ENCODE results near the gene FBRSL1.

GRCh38 chr12:132458441-132458840, 31.5 kb upstream of the FBRSL1 start:
- TF ChIP-seq GLIS3 (CRISPR knock-in tag; IDR thresholded peaks at IDR 0.05) (no peak), CSRNP3 (CRISPR knock-in tag; IDR thresholded peaks at IDR 0.05) (no peak), ZFP30 (CRISPR knock-in tag; IDR thresholded peaks at IDR 0.05) (no peak), ARNTL (CRISPR knock-in tag; IDR thresholded peaks at IDR 0.05; ENCODE audit: borderline replicate concordance, low read depth) (no peak), TOX (CRISPR knock-in tag; IDR thresholded peaks at IDR 0.05; ENCODE audit: borderline replicate concordance) (no peak), BACH2 (CRISPR knock-in tag; IDR thresholded peaks at IDR 0.05; ENCODE audit: borderline replicate concordance) (no peak), PATZ1 (CRISPR knock-in tag; IDR thresholded peaks at IDR 0.05; ENCODE audit: borderline replicate concordance) (no peak), CSDC2 (CRISPR knock-in tag; IDR thresholded peaks at IDR 0.05) (no peak), RARB (CRISPR knock-in tag; IDR thresholded peaks at IDR 0.05) (no peak), ZFP3 (CRISPR knock-in tag; IDR thresholded peaks at IDR 0.05) (no peak)
- TF ChIP-seq, protein P1, sequence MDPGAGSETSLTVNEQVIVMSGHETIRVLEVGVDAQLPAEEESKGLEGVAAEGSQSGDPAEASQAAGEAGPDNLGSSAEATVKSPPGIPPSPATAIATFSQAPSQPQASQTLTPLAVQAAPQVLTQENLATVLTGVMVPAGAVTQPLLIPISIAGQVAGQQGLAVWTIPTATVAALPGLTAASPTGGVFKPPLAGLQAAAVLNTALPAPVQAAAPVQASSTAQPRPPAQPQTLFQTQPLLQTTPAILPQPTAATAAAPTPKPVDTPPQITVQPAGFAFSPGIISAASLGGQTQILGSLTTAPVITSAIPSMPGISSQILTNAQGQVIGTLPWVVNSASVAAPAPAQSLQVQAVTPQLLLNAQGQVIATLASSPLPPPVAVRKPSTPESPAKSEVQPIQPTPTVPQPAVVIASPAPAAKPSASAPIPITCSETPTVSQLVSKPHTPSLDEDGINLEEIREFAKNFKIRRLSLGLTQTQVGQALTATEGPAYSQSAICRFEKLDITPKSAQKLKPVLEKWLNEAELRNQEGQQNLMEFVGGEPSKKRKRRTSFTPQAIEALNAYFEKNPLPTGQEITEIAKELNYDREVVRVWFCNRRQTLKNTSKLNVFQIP (CRISPR knock-in tag; IDR thresholded peaks at IDR 0.05; ENCODE audit: borderline replicate concordance, low read depth), result no peak
- TF ChIP-seq, protein P2, sequence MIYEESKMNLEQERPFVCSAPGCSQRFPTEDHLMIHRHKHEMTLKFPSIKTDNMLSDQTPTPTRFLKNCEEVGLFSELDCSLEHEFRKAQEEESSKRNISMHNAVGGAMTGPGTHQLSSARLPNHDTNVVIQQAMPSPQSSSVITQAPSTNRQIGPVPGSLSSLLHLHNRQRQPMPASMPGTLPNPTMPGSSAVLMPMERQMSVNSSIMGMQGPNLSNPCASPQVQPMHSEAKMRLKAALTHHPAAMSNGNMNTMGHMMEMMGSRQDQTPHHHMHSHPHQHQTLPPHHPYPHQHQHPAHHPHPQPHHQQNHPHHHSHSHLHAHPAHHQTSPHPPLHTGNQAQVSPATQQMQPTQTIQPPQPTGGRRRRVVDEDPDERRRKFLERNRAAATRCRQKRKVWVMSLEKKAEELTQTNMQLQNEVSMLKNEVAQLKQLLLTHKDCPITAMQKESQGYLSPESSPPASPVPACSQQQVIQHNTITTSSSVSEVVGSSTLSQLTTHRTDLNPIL (CRISPR knock-in tag; IDR thresholded peaks at IDR 0.05; ENCODE audit: low read depth), result no peak
